BE2C (cell line): ENCODE results near the gene TNP1.

Experiments used
- DNase-seq: peaks from one replicate; pipeline ENCODE4 v3.0.0-alpha.2; 2020
- H3K27me3 ChIP-seq: fragments of 250-450 bp; sonication (Bioruptor Pico); 2 replicates; pipeline ENCODE4 v1.5.1; 2020; ENCODE audit warnings: mild to moderate bottlenecking
- H3K36me3 ChIP-seq: fragments of 250-450 bp; sonication (Bioruptor Pico); 2 replicates; pipeline ENCODE4 v1.5.1; 2020; ENCODE audit warnings: mild to moderate bottlenecking
- H3K4me1 ChIP-seq: fragments of 250-450 bp; sonication (Bioruptor Pico); 2 replicates; pipeline ENCODE4 v1.5.1; 2020
- H3K4me3 ChIP-seq: 2 replicates; pipeline ENCODE4 v1.5.1; 2011; ENCODE audit warnings: low read depth, low read length
- H3K9me3 ChIP-seq: fragments of 250-450 bp; sonication (Bioruptor Pico); 2 replicates; pipeline ENCODE4 v1.5.1; 2020
- CTCF ChIP-seq: IDR thresholded peaks from 2 replicates; pipeline ENCODE4 v1.5.1; 2012; ENCODE audit warnings: mild to moderate bottlenecking, low read depth, low read length

TNP1 gene

DNA sequence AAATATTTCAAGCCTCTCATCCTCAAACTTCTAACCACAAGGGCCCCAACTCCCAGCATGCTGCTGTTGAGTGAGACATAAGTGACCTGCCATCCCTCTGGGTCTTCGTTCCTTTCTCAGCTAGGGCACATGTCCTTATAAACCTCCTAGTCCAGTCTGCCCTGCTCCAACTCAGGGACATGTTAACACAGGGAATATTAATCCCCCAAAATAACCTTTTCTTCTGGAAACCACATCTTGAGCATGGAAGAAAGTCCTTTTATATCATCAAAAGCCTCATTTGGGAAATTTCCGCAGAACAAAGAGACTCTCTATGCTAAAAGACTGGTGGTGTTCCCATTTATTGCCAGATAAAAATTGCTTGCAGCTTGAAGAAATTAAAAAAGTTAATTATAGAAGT lies 14.4 kb downstream of the TNP1 start:
- Histone ChIP-seq H3K4me1 (peaks cover 13% of the 10 kb centered on the region), H3K27me3 (no peaks in the 10 kb centered on the region), H3K9me3 (no peaks in the 10 kb centered on the region), H3K4me3 (no peak overlapping the region), H3K36me3 (no peaks in the 10 kb centered on the region)
- no peak for DNase-seq
- TF ChIP-seq CTCF: no peak

GRCh38 chr2:216842636-216843035 lies 17.2 kb downstream of the TNP1 start:
- no peaks in the 10 kb centered on the region for H3K27me3 ChIP-seq
- H3K4me3 ChIP-seq: no peak overlapping the region
- peaks cover 8% of the 10 kb centered on the region for H3K4me1 ChIP-seq

GRCh38 chr2:216839688-216840087 lies 20.2 kb downstream of the TNP1 start:
- no peak overlapping the region for H3K4me3 ChIP-seq
- peaks cover 8% of the 10 kb centered on the region for H3K4me1 ChIP-seq
- no peaks in the 10 kb centered on the region for H3K36me3 ChIP-seq
- TF ChIP-seq CTCF: no peak
- no peak for DNase-seq
- no peaks in the 10 kb centered on the region for H3K9me3 ChIP-seq
- H3K27me3 ChIP-seq: no peaks in the 10 kb centered on the region

More at GRCh38 chr2:216842636-216843035, 17.2 kb downstream of the TNP1 start:
- no peaks in the 10 kb centered on the region for H3K36me3 ChIP-seq
- no peaks in the 10 kb centered on the region for H3K9me3 ChIP-seq
- DNase-seq: peak; percentile 26
- TF ChIP-seq CTCF: no peak

DNA sequence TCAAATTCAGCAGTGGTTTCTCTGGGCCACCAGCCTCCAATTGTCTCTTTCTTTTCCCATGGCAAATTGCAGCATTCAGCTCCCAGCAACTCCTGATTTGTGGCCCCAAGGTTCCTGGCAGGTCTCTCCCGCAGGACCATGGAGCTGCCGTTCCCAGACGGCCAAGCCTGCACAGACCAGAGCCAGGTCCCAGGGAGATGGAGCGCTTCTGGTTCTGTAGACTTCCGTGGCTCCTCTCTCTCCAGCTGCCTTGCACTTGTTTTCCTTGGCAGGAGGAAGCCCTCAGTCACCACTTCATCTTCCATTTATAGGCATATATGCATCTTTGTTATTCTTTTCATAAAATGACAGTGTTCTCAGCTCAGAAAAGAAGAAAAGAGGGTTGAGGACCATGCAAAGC lies 21.7 kb downstream of the TNP1 start:
- H3K4me3 ChIP-seq: no peak overlapping the region

GRCh38 chr2:216837740-216838139 lies 22.1 kb downstream of the TNP1 start:
- no peak for DNase-seq
- Histone ChIP-seq H3K4me1 (0 out of 2 replicates have a peak, but pooled peaks cover 2% of the 10 kb centered on the region), H3K27me3 (no peaks in the 10 kb centered on the region), H3K36me3 (no peaks in the 10 kb centered on the region), H3K9me3 (no peaks in the 10 kb centered on the region), H3K4me3 (no peak overlapping the region)
- TF ChIP-seq CTCF: no peak

More for the DNA sequence above, 21.7 kb downstream of the TNP1 start:
- Histone ChIP-seq H3K27me3 (no peaks in the 10 kb centered on the region), H3K4me1 (0 out of 2 replicates have a peak, but pooled peaks cover 2% of the 10 kb centered on the region), H3K9me3 (no peaks in the 10 kb centered on the region), H3K36me3 (no peaks in the 10 kb centered on the region)
- DNase-seq: peak; percentile 39
- TF ChIP-seq CTCF: no peak

DNA sequence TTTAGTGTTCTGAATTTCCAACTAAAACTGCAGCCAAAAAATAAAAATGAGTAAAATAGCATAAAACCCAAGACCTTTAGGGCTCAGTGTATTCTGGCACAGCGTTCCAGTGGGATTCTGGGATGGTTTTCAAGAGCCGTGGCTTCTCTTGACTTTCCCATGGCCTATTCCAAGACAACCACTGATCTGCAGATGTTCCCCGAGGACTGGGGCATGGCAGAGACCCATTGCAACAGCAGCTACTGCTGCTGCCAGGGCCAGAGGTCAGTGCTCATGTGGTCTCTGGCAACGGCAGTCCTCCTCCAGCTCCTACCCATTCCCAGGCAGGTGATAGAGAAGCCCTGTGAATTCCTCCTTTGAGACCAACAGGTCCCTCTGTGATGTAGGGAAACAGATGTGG lies 26.8 kb downstream of the TNP1 start:
- Histone ChIP-seq H3K9me3 (no peaks in the 10 kb centered on the region), H3K4me3 (no peak overlapping the region), H3K4me1 (no peaks in the 10 kb centered on the region), H3K27me3 (no peaks in the 10 kb centered on the region), H3K36me3 (no peaks in the 10 kb centered on the region)
- TF ChIP-seq CTCF: no peak
- no peak for DNase-seq
